Endothelial cell of umbilical vein (primary cell): ENCODE results near the gene CHST8. TPM values are rescaled to one million over a fixed set of nuclear protein-coding genes. Genes with fewer than 3 reads are reported as not detected.

ENCODE experiments used
- BruUV-seq: library from RNA; stranded (reverse); fragments of 400-500 nt; replicated peaks from 2 replicates; lab custom pipeline; 2021; lab: Mats Ljungman, UMichigan
- CTCF ChIA-PET: fragments of 300-600, 350-600 bp; sonication (Branson Sonifier 250); formaldehyde crosslinking; loops from one replicate; lab custom pipeline; 2021; ENCODE audit warnings: antibody characterized with exemption, inconsistent platforms; lab: Charles Lee
- POLR2A ChIA-PET: fragments of 300-600, 350-600 bp; sonication (Branson Sonifier 250); formaldehyde crosslinking; loops from one replicate; lab custom pipeline; 2021; ENCODE audit warnings: antibody characterized with exemption, inconsistent platforms; lab: Charles Lee
- DNase-seq: peaks from one replicate; pipeline ENCODE4 v3.0.0-alpha.2; 2011; ENCODE audit warnings: low read depth, low spot score
- FAIRE-seq: peaks from 2 replicates; lab custom pipeline; 2011; peaks lifted over from hg19 to GRCh38; lab: Jason Lieb, UNC
- H2AFZ ChIP-seq: 2 replicates; pipeline ENCODE4 v1.6.0; 2012; ENCODE audit warnings: low read depth, low read length, control low read depth, inconsistent platforms
- H3K27ac ChIP-seq: 2 replicates; pipeline ENCODE4 v1.5.1; 2011; ENCODE audit warnings: low read depth, mild to moderate bottlenecking, control low read depth, low read length, moderate library complexity; ENCODE audit not compliant: insufficient read depth
- H3K27me3 ChIP-seq, 2 experiments: 2 replicates each; pipeline versions ENCODE4 v1.6.0 to v1.6.1; 2011; ENCODE audit warnings: low read length in 2 of 2, mixed read lengths in 1 of 2; ENCODE audit not compliant: control insufficient read depth in 2 of 2, insufficient read depth in 2 of 2
- H3K36me3 ChIP-seq, 2 experiments: 2 replicates in 1 of 2; 3 replicates in 1 of 2; pipeline ENCODE4 v1.5.1; 2011; ENCODE audit warnings: low read length in 2 of 2, mild to moderate bottlenecking in 1 of 2, moderate library complexity in 1 of 2; ENCODE audit not compliant: control insufficient read depth in 2 of 2, insufficient read depth in 2 of 2; ENCODE audit errors: extremely low read depth in 1 of 2
- H3K4me1 ChIP-seq: 3 replicates; pipeline ENCODE4 v1.5.1; 2011; ENCODE audit warnings: mild to moderate bottlenecking, low read length; ENCODE audit not compliant: control insufficient read depth, insufficient read depth; ENCODE audit errors: extremely low read depth
- H3K4me2 ChIP-seq: 2 replicates; pipeline ENCODE4 v1.6.1; 2011; ENCODE audit warnings: low read length, control low read depth, mixed read lengths; ENCODE audit not compliant: insufficient read depth
- H3K4me3 ChIP-seq, 3 experiments: fragments of 200-600 bp in 1 of 3; sonication (generic), shearing (Covaris generic) in 1 of 3; replicated peaks in 1 of 3; 2 replicates each; pipeline ENCODE4 v1.5.1; 2011 to 2016; ENCODE audit warnings: control low read depth in 3 of 3, low read length in 3 of 3, mild to moderate bottlenecking in 2 of 3, inconsistent platforms in 1 of 3, low read depth in 1 of 3, moderate library complexity in 1 of 3; ENCODE audit not compliant: insufficient read depth in 1 of 3
- H3K79me2 ChIP-seq: 2 replicates; pipeline ENCODE4 v1.6.0; 2012; ENCODE audit warnings: low read length, inconsistent platforms; ENCODE audit not compliant: control insufficient read depth, insufficient read depth
- H3K9ac ChIP-seq: replicated peaks from 2 replicates; pipeline ENCODE3; 2011; ENCODE audit warnings: low read length, control low read depth; ENCODE audit not compliant: insufficient read depth; ENCODE audit errors: extremely low read depth
- H3K9me1 ChIP-seq: replicated peaks from 3 replicates; pipeline ENCODE4 v1.6.0; 2011; ENCODE audit warnings: mild to moderate bottlenecking, low read length; ENCODE audit not compliant: control insufficient read depth, insufficient read depth; ENCODE audit errors: extremely low read depth
- H3K9me3 ChIP-seq: replicated peaks from 2 replicates; pipeline ENCODE4 v1.5.1; 2012; ENCODE audit warnings: low read length, inconsistent platforms; ENCODE audit not compliant: control insufficient read depth, insufficient read depth
- H4K20me1 ChIP-seq: replicated peaks from 2 replicates; pipeline ENCODE3; 2011; ENCODE audit warnings: mild to moderate bottlenecking, low read length; ENCODE audit not compliant: control insufficient read depth, insufficient read depth; ENCODE audit errors: extremely low read depth
- CTCF ChIP-seq, 2 donors: IDR thresholded peaks; 1 replicate in 1 of 2; 2 replicates in 1 of 2; pipeline ENCODE4 v1.5.1; 2011; ENCODE audit warnings: low read length in 2 of 2, mild to moderate bottlenecking in 2 of 2, moderate library complexity in 2 of 2, control low read depth in 1 of 2, inconsistent platforms in 1 of 2, low read depth in 1 of 2; ENCODE audit not compliant: insufficient read depth in 1 of 2; ENCODE audit errors: extremely low read depth in 1 of 2
- EZH2 ChIP-seq: IDR thresholded peaks from 2 replicates; pipeline ENCODE4 v1.6.1; 2012; ENCODE audit warnings: borderline replicate concordance, low read depth, mild to moderate bottlenecking, moderate library complexity, low read length, inconsistent platforms; ENCODE audit not compliant: severe bottlenecking
- FOS ChIP-seq: IDR thresholded peaks from 2 replicates; pipeline ENCODE4 v1.6.1; 2011; ENCODE audit warnings: mild to moderate bottlenecking, low read length, moderate library complexity, borderline replicate concordance; ENCODE audit not compliant: insufficient read depth
- GATA2 ChIP-seq: IDR thresholded peaks from 2 replicates; pipeline ENCODE4 v1.7.0; 2011; ENCODE audit warnings: low read depth, mild to moderate bottlenecking, moderate library complexity, mixed read lengths, low read length; ENCODE audit not compliant: insufficient read length, insufficient read depth
- JUN ChIP-seq: IDR thresholded peaks from 2 replicates; pipeline ENCODE4 v1.6.1; 2011; ENCODE audit warnings: borderline replicate concordance, low read depth; ENCODE audit not compliant: insufficient read length, insufficient read depth
- MAX ChIP-seq: IDR thresholded peaks from 2 replicates; pipeline ENCODE4 v1.6.1; 2011; ENCODE audit not compliant: insufficient read depth, insufficient read length
- MYC ChIP-seq: IDR thresholded peaks from one replicate; pipeline ENCODE4 v1.6.1; 2011; ENCODE audit warnings: mild to moderate bottlenecking, low read depth, low read length
- POLR2A ChIP-seq: IDR thresholded peaks from 2 replicates; pipeline ENCODE4 v1.6.1; 2012; ENCODE audit warnings: low read depth, mild to moderate bottlenecking, control low read depth, low read length
- POLR2AphosphoS5 ChIP-seq: IDR thresholded peaks from 2 replicates; pipeline ENCODE4 v1.6.1; 2012; ENCODE audit warnings: low read depth, mild to moderate bottlenecking, control low read depth, low read length, moderate library complexity; ENCODE audit not compliant: insufficient read depth
- dilution Hi-C: fragments of 300-500 bp; cut with MboI; formaldehyde crosslinking; loops from one replicate; pipeline ENCODE4 v1.15.0; 2019; ENCODE audit warnings: low sequenced_read_pairs; ENCODE audit not compliant: extremely low pct_ligation_motif_present
- intact Hi-C: fragments of 100-400 bp; cut with micrococcal nuclease; formaldehyde crosslinking; loops from one replicate; pipeline ENCODE4 v1.10.0; 2022
- polyA plus RNA-seq, 4 experiments: library from polyadenylated mRNA; depleted of rRNA in 3 of 4; stranded (reverse) in 3 of 4; unstranded in 1 of 4; fragments of >200 nt; gene quantifications; 2 replicates each; pipeline versions ENCODE4 v1.2.1 to v1.2.3, GENCODE V29; 2011 to 2012; ENCODE audit warnings: missing spikeins in 1 of 4
- total RNA-seq: library from RNA; stranded (reverse); gene quantifications from 2 replicates; pipeline ENCODE4 v1.2.3, GENCODE V29; 2021

Gene CHST8
- total and polyA plus RNA-seq, 2 donors (not counting 3 experiments of a cell fraction or from before 2014, with no cell fraction given), result not detected

- DNase-seq (no peak), FAIRE-seq (no peak)
- dilution Hi-C loops, result no loop called here
- Histone ChIP-seq H3K79me2 (no peaks in the 10 kb centered on the region), H4K20me1 (no peaks in the 10 kb centered on the region), H3K9me1 (no peaks in the 10 kb centered on the region), H3K4me1 (no peaks in the 10 kb centered on the region), H3K36me3 (no peaks in the 10 kb centered on the region), H3K4me3 (no peak overlapping the region), H3K9me3 (no peaks in the 10 kb centered on the region), H3K27ac (no peak overlapping the region), H3K27me3 (no peaks in the 10 kb centered on the region), H3K4me2 (no peak overlapping the region), H2AFZ (no peak overlapping the region), H3K9ac (no peak overlapping the region)
- no peak for TF ChIP-seq MYC
- TF ChIP-seq FOS, result no peak
- no peak for TF ChIP-seq POLR2A
- no peak for TF ChIP-seq GATA2
- no peak for TF ChIP-seq MAX
- TF ChIP-seq EZH2, result no peak
- TF ChIP-seq POLR2AphosphoS5, result no peak
- no peak for TF ChIP-seq JUN
- no peak for TF ChIP-seq CTCF (IDR thresholded peaks at IDR 0.05; ENCODE audit: extremely low read depth in 1 of 2, insufficient read depth in 1 of 2, low read depth in 1 of 2, low read length in 2 of 2)
- intact Hi-C loops, result no loop called here
- ChIA-PET CTCF (no interaction called here), POLR2A (no interaction called here)
- no TSS peak for BruUV-seq
Observed at GRCh38 chr19:33631609-33631973, 9.8 kb downstream of the CHST8 start.
